SK-N-SH (cell line): ENCODE data around the gene RPUSD3. TPM values are rescaled to one million over a fixed set of nuclear protein-coding genes. Genes with fewer than 3 reads are reported as not detected.

Source experiments
- CTCF ChIA-PET: fragments of 300-600, 350-600 bp; formaldehyde crosslinking; extraction: SDS; loops from one replicate; lab custom pipeline; 2021; lab: Yijun Ruan, JAX
- POLR2A ChIA-PET: fragments of 350-600 bp; sonication (Branson Sonifier 250); formaldehyde crosslinking; extraction: SDS; loops from one replicate; lab custom pipeline; 2020; ENCODE audit warnings: antibody characterized with exemption, inconsistent platforms; lab: Yijun Ruan, JAX
- DNase-seq: peaks from one replicate; pipeline ENCODE4 v3.0.0; 2012
- H2AFZ ChIP-seq: fragments of 200-600 bp; sonication (generic); 2 replicates; pipeline ENCODE4 v1.8.1; 2016; ENCODE audit warnings: antibody characterized with exemption, mild to moderate bottlenecking, low read depth
- H3F3A ChIP-seq: fragments of 200-600 bp; sonication (generic); replicated peaks from 2 replicates; pipeline ENCODE3; 2016; ENCODE audit warnings: antibody characterized with exemption, mild to moderate bottlenecking; ENCODE audit not compliant: insufficient read depth
- H3K27ac ChIP-seq, 2 experiments: fragments of 200-500 bp in 1 of 2; fragments of 200-600 bp in 1 of 2; sonication (Bioruptor generic) in 1 of 2; sonication (generic), shearing (Covaris generic) in 1 of 2; 2 replicates each; pipeline versions ENCODE4 v1.5.1 to v1.6.1; 2014 to 2016; ENCODE audit warnings: low read depth in 2 of 2, inconsistent platforms in 1 of 2, low read length in 1 of 2, mild to moderate bottlenecking in 1 of 2, mixed read lengths in 1 of 2
- H3K27me3 ChIP-seq: fragments of 200-600 bp; sonication (generic), shearing (Covaris generic); 2 replicates; pipeline ENCODE4 v1.6.1; 2016; ENCODE audit warnings: mixed run types; ENCODE audit not compliant: insufficient read depth
- H3K36me3 ChIP-seq, 2 experiments: fragments of 200-500 bp in 1 of 2; fragments of 200-600 bp in 1 of 2; sonication (Bioruptor generic) in 1 of 2; sonication (generic) in 1 of 2; replicated peaks in 1 of 2; 2 replicates each; pipeline versions ENCODE3 to v1.5.1; 2014 to 2016; ENCODE audit warnings: low read length in 1 of 2, mild to moderate bottlenecking in 1 of 2; ENCODE audit not compliant: insufficient read depth in 2 of 2, control insufficient read depth in 1 of 2
- H3K4me1 ChIP-seq, 2 experiments: fragments of 200-500 bp in 1 of 2; fragments of 200-600 bp in 1 of 2; sonication (Bioruptor generic) in 1 of 2; sonication (generic), shearing (Covaris generic) in 1 of 2; 2 replicates each; pipeline versions ENCODE4 v1.5.1 to v1.6.1; 2014 to 2016; ENCODE audit warnings: low read depth in 1 of 2, low read length in 1 of 2, mixed run types in 1 of 2; ENCODE audit not compliant: insufficient read depth in 2 of 2, control insufficient read depth in 1 of 2
- H3K4me2 ChIP-seq: fragments of 200-600 bp; sonication (generic), shearing (Covaris generic); 2 replicates; pipeline ENCODE4 v1.6.1; 2017; ENCODE audit warnings: mixed run types
- H3K4me3 ChIP-seq, 2 experiments: fragments of 200-500 bp in 1 of 2; fragments of 200-600 bp in 1 of 2; sonication (Bioruptor generic) in 1 of 2; sonication (generic), shearing (Covaris generic) in 1 of 2; 2 replicates each; pipeline versions ENCODE4 v1.5.1 to v1.8.1; 2014 to 2016; ENCODE audit warnings: low read depth in 2 of 2, inconsistent platforms in 1 of 2, low read length in 1 of 2, mild to moderate bottlenecking in 1 of 2, mixed read lengths in 1 of 2, moderate library complexity in 1 of 2
- H3K79me2 ChIP-seq: fragments of 200-600 bp; sonication (generic); 2 replicates; pipeline ENCODE4 v1.8.1; 2017; ENCODE audit warnings: mild to moderate bottlenecking; ENCODE audit not compliant: insufficient read depth
- H3K9ac ChIP-seq: fragments of 200-600 bp; sonication (generic); 2 replicates; pipeline ENCODE4 v1.6.1; 2017; ENCODE audit warnings: mixed run types
- H3K9me2 ChIP-seq: fragments of 200-600 bp; sonication (generic); 2 replicates; pipeline ENCODE4 v1.6.1; 2017; ENCODE audit warnings: mixed run types
- H3K9me3 ChIP-seq: fragments of 200-600 bp; sonication (generic); 2 replicates; pipeline ENCODE4 v1.6.1; 2017; ENCODE audit warnings: mixed run types, mild to moderate bottlenecking, moderate library complexity
- H4K20me1 ChIP-seq: fragments of 200-600 bp; sonication (generic); 2 replicates; pipeline ENCODE4 v1.6.1; 2017; ENCODE audit warnings: mild to moderate bottlenecking, mixed run types; ENCODE audit not compliant: insufficient read depth
- CTCF ChIP-seq: fragments of 200-600 bp; sonication (generic); IDR thresholded peaks from 2 replicates; pipeline ENCODE4 v1.6.1; 2017; ENCODE audit warnings: antibody characterized with exemption, mild to moderate bottlenecking, moderate library complexity
- ELF1 ChIP-seq: IDR thresholded peaks from 2 replicates; pipeline ENCODE4 v1.4.0; 2012
- EZH2phosphoT487 ChIP-seq: fragments of 200-600 bp; sonication (generic); IDR thresholded peaks from 2 replicates; pipeline ENCODE4 v1.6.1; 2017; ENCODE audit warnings: low read depth, mixed run types, mild to moderate bottlenecking, antibody characterized with exemption, moderate library complexity, borderline replicate concordance
- FOXJ3 ChIP-seq: sonication (generic); formaldehyde crosslinking; IDR thresholded peaks from 2 replicates; pipeline ENCODE4 v1.5.1; 2020; ENCODE audit warnings: mild to moderate bottlenecking, missing genetic modification reagents
- MXI1 ChIP-seq: IDR thresholded peaks from 2 replicates; pipeline ENCODE4 v1.6.1; 2012; ENCODE audit warnings: mild to moderate bottlenecking, low read depth, low read length, improper control_type of control experiment
- RFX5 ChIP-seq: IDR thresholded peaks from 2 replicates; pipeline ENCODE4 v1.6.1; 2012; ENCODE audit warnings: mild to moderate bottlenecking, improper control_type of control experiment, low read length
- YY1 ChIP-seq: IDR thresholded peaks from 2 replicates; pipeline ENCODE4 v1.4.0; 2012; ENCODE audit warnings: low read depth, mild to moderate bottlenecking
- WGBS: methylation state at CpG from one replicate; pipeline ENCODE4 v1.1.6; 2017; ENCODE audit warnings: low lambda C conversion rate; 5-methylcytosine and 5-hydroxymethylcytosine counted together
- polyA plus RNA-seq, 3 experiments: library from polyadenylated mRNA; depleted of rRNA; stranded (reverse); fragments of >200 nt; gene quantifications; 2 replicates each; pipeline ENCODE4 v1.2.3, GENCODE V29; 2012
- TF ChIP-seq, protein P1 (sequence below): IDR thresholded peaks from 2 replicates; pipeline ENCODE4 v1.6.1; 2012; ENCODE audit warnings: mild to moderate bottlenecking, low read depth, low read length, moderate library complexity
- TF ChIP-seq, protein P2 (sequence below): IDR thresholded peaks from 2 replicates; pipeline ENCODE4 v1.4.0; 2012; ENCODE audit warnings: low read depth, borderline replicate concordance

Gene RPUSD3
- polyA plus RNA-seq, 1 of the 3 experiments (the other 2 are of a cell fraction): 43.4 TPM

DNA sequence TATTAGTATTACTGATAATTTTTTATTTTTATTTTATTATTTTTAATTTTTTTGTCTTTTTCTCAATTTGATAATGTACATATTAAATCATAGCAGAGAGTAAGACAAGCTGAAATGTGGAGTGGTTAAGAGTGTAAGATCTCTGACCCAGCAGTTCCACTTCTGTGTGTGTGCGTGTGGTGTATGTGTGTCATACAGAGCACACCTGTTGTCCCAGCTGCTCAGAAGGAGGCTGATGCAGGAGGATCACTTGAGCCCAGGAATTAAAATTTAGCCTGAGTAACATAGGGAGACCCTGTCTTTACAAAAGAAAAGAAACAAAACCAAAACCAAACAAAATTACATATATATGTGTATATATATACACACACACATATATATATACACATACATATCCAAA is 37.6 kb upstream of the RPUSD3 start:
- WGBS: 96% methylated on average over 1 of the region's 1 CpG
- CTCF ChIA-PET: no interaction called here
- H3K9me2 ChIP-seq: no peaks in the 10 kb centered on the region
- no peak overlapping the region for H2AFZ ChIP-seq
- H4K20me1 ChIP-seq: no peaks in the 10 kb centered on the region
- no peak overlapping the region for H3K4me2 ChIP-seq
- no peaks in the 10 kb centered on the region for H3K27me3 ChIP-seq
- H3K79me2 ChIP-seq: no peaks in the 10 kb centered on the region
- no peak overlapping the region for H3K9ac ChIP-seq
- no peak for DNase-seq
- 0 out of 4 replicates have a peak, but pooled peaks cover 0 to 11% of the 10 kb centered on the region in 2 experiments for H3K4me1 ChIP-seq
- no peak overlapping the region for H3K4me3 ChIP-seq
- H3K9me3 ChIP-seq: no peaks in the 10 kb centered on the region
- TF ChIP-seq EZH2phosphoT487 (no peak), MXI1 (no peak), FOXJ3 (CRISPR knock-in tag) (no peak), RFX5 (no peak), YY1 (no peak), ELF1 (no peak), CTCF (no peak)
- TF ChIP-seq, protein P1, sequence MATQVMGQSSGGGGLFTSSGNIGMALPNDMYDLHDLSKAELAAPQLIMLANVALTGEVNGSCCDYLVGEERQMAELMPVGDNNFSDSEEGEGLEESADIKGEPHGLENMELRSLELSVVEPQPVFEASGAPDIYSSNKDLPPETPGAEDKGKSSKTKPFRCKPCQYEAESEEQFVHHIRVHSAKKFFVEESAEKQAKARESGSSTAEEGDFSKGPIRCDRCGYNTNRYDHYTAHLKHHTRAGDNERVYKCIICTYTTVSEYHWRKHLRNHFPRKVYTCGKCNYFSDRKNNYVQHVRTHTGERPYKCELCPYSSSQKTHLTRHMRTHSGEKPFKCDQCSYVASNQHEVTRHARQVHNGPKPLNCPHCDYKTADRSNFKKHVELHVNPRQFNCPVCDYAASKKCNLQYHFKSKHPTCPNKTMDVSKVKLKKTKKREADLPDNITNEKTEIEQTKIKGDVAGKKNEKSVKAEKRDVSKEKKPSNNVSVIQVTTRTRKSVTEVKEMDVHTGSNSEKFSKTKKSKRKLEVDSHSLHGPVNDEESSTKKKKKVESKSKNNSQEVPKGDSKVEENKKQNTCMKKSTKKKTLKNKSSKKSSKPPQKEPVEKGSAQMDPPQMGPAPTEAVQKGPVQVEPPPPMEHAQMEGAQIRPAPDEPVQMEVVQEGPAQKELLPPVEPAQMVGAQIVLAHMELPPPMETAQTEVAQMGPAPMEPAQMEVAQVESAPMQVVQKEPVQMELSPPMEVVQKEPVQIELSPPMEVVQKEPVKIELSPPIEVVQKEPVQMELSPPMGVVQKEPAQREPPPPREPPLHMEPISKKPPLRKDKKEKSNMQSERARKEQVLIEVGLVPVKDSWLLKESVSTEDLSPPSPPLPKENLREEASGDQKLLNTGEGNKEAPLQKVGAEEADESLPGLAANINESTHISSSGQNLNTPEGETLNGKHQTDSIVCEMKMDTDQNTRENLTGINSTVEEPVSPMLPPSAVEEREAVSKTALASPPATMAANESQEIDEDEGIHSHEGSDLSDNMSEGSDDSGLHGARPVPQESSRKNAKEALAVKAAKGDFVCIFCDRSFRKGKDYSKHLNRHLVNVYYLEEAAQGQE: no peak
- TF ChIP-seq, protein P2, sequence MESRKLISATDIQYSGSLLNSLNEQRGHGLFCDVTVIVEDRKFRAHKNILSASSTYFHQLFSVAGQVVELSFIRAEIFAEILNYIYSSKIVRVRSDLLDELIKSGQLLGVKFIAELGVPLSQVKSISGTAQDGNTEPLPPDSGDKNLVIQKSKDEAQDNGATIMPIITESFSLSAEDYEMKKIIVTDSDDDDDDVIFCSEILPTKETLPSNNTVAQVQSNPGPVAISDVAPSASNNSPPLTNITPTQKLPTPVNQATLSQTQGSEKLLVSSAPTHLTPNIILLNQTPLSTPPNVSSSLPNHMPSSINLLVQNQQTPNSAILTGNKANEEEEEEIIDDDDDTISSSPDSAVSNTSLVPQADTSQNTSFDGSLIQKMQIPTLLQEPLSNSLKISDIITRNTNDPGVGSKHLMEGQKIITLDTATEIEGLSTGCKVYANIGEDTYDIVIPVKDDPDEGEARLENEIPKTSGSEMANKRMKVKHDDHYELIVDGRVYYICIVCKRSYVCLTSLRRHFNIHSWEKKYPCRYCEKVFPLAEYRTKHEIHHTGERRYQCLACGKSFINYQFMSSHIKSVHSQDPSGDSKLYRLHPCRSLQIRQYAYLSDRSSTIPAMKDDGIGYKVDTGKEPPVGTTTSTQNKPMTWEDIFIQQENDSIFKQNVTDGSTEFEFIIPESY: no peak
- TF ChIP-seq, all 33 proteins: peak for 0
- no peaks in the 10 kb centered on the region for H3K36me3 ChIP-seq
- POLR2A ChIA-PET: no interaction called here
- no peak overlapping the region for H3K27ac ChIP-seq
- H3F3A ChIP-seq: peaks cover 11% of the 10 kb centered on the region
